ENCODE results near the gene LHCGR.
"Not testable (repeated sequence)": the region's sequence is repeated elsewhere in the genome, so short reads cannot be mapped to it uniquely, and the experiment has no call there.

The LHCGR gene

GRCh38 chr2:48709096-48710034, 46.2 kb downstream of the LHCGR start:
- DNase-seq (ENCODE audit: low spot score) = no peak

DNA sequence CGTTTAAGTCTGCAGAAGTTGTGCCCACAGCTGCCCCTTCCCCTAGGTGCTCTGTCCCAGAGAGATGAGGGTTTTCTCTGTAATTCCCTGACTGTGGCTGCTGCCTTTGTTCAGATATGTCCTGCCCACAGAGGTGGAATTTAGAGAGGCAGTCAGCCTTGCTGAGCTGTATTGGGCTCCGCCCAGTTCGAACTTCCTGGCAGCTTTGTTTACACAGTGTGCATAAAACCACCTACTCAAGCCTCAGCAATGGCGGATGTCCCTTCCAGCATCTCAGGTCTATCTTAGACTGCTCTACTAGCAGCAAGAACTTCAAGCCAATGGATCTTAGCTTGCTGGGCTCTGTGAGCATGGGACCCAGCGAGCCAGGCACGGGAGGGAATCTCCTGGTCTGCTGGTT, 48.1 kb downstream of the LHCGR start:
- DNase-seq (ENCODE audit: low spot score) = peak; percentile 28

GRCh38 chr2:48703621-48704020, 51.9 kb downstream of the LHCGR start:
- DNase-seq (ENCODE audit: low spot score) = not testable (repeated sequence)

DNA sequence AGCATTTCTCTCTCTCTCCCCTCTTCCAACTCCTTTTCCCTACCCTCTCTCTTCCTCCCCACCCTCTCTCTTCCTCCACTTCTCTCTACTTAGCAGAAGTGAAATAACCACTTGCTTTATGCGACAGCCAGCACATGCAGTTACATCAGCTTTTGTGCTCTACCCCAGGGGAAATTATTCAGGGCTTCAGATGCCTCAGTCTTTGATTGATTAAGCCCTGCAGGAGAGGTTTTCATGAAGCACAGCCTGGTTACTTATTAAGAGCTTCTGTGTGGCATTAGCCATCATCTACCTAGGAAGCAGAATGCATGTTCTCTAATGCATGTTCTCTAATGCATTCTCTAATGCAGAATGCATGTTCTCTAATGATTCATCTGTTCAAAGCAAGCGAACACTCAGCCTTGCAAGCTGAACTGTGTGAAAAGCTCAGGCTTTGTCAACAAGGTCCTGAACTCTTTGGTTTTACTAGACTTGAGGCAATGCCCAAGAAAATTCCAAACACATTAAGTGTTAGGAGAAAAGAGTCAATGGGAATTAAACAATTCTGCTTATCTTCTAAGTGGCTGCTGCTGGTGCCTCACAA, 56.1 kb downstream of the LHCGR start:
- no peak for DNase-seq (ENCODE audit: low spot score)

DNA sequence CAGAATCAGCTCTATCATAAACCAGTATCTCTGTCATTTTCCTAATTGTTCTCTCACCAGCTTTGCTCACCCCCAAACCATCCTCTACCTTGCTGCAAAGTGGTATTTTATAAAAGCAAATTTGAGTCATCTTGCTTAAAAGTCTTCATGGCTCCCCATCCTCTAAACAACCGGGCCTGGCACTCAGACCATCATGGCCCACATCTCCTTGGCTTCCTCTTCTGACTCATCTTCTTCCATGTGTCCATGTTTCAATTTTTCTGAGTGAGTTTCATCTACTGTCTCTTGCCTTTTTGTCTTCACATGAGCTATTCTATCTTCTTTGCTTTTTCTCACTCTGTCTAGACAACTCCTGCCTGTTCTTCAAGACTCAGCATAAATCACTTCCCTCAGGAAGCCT, 58.6 kb downstream of the LHCGR start:
- DNase-seq (ENCODE audit: low spot score) = no peak

- no peak for DNase-seq (ENCODE audit: low spot score)
These were observed 59.5 kb downstream of the LHCGR start for GRCh38 chr2:48695991-48696390.

DNA sequence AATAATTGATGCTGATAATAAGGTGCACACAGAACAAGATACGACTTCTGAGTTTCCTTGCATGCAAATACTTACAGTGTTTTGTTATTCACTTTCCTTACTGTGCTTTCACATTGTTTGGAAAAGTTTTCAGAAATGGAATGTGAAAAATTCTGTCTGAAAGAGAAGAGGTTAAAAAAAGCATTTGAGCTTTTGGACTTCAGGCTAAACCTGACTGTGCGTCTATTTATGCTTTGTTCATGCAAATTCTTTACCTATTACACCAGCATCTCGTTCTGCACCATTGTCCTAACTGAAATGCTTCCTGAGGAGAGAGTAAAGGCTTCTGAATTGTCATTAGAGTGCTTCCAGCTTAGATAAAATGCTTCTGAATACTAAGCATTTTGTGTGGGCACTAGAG, 61.4 kb downstream of the LHCGR start:
- DNase-seq (ENCODE audit: low spot score) = no peak

GRCh38 chr2:48693645-48694044, 61.9 kb downstream of the LHCGR start:
- no peak for DNase-seq (ENCODE audit: low spot score)

GRCh38 chr2:48693066-48693465, 62.5 kb downstream of the LHCGR start:
- no peak for DNase-seq (ENCODE audit: low spot score)

GRCh38 chr2:48691935-48692691, 63.4 kb downstream of the LHCGR start:
- no peak for DNase-seq (ENCODE audit: low spot score)

DNA sequence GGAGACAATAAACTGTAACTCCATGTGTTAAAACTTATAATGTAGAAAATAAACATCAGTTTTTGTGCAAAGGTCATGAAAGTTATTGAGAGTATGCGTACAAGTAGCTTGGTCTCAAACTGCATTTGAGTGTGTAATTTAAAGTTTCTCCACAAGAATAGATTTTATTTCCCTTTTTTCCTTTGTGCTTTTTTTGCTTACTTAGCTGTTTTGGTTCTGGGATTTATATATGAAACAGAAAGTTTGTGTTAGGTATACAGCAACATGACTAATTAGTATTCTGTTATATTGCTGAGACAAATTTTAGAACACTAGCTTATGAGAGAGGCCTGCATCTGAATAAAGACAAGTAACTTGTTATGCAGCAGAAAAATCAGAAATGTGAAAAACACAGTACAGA, 70.4 kb downstream of the LHCGR start:
- DNase-seq (ENCODE audit: low spot score) = no peak

DNA sequence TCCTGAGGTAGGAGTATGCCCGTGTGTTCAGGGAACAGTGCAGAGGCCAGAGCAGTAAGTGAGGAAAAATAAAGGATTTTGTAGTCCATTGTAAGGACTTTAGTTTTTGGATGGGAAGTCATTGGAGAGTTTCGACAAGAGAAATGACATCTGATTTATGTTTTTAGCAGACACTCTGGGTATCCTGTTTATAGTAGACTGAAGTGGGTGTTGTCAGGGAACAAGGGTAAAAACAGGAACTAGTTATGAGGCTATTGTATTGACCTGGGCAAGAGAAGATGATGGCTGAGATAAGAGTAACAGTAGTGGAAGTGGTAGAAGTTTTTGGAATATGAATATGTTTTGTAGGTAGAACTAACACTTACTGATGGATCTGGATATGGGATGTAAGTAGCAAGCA, 78.1 kb downstream of the LHCGR start:
- DNase-seq (ENCODE audit: low spot score) = no peak

DNA sequence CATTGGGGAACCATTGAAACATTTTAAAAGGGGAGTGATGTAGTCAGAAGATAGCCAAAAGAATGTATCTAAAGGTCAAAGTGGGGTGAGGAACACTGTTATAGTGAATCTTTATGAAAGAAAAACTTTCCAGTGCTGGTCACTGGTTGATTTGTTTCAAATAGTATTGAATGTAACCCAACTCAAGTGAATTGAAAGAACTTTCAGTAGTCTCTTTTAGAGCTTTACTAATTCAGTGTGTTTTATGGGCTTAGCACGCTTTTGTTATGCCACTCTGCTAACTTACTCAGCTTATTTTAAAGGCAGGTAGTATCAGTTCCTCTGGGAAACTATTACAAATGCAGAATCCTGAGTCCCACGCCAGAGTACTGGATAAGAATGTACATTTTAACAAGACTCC, 80.6 kb downstream of the LHCGR start:
- no peak for DNase-seq (ENCODE audit: low spot score)

DNA sequence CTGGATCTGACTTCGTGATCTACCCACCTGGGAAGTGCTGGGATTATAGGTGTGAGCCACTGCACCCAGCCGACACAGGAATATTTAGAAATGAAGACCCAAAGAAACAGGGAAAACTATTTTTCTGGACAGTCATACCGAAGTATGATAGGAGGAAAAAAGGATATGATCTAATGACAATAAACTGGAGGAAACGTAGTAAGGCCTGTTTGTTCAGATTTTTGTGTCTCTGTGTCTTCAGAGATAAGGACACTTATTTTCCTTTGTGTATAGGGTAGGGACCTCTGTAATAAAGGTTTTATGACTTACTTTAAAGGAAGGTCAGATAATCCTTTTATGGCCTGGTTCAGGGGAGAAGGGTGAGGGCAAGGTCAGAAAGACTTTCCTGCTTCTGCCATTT, 81.9 kb downstream of the LHCGR start:
- no peak for DNase-seq (ENCODE audit: low spot score)

DNA sequence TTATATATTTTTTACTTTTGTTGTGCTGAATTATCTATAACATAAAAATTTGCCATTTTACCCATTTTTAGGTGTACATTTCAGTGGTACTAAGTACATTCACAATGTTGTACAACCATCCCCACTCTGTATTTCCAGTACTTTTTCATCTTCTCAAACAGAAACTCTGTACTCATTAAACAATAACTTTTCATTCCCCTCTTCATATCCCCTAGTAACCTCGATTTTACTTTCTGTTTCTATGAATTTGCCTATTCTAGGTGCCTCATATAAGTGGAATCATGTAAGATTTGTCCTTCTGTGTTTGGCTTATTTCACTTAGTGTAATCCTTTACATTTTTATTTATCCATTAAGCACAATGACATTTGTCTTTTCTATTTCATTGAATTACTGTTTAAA, 86.5 kb downstream of the LHCGR start:
- no peak for DNase-seq (ENCODE audit: low spot score)

GRCh38 chr2:48651158-48651790, 104.2 kb downstream of the LHCGR start:
- no peak for DNase-seq (ENCODE audit: low spot score)

- DNase-seq (ENCODE audit: low spot score) = no peak
These were observed 117.3 kb downstream of the LHCGR start for GRCh38 chr2:48638261-48638660.

Measured in SW480 (cell line).